ENCODE data around the gene FAM149A. TPM values are rescaled to one million over a fixed set of nuclear protein-coding genes. Genes with fewer than 3 reads are reported as not detected.

Gene FAM149A
- total RNA-seq, 1 donor from 2014 or later: 5.8 TPM

- intact Hi-C loops (cut with DNase I): no loop called here
Measured at GRCh38 chr4:186102931-186103330, 1.6 kb upstream of the FAM149A start.

GRCh38 chr4:186104890-186105646 lies 564 bp downstream of the FAM149A start:
- intact Hi-C loops (cut with DNase I): no loop called here
- DNase-seq (ENCODE audit: low spot score): no peak

More at GRCh38 chr4:186102931-186103330, 1.6 kb upstream of the FAM149A start:
- DNase-seq (ENCODE audit: low spot score): no peak

DNA sequence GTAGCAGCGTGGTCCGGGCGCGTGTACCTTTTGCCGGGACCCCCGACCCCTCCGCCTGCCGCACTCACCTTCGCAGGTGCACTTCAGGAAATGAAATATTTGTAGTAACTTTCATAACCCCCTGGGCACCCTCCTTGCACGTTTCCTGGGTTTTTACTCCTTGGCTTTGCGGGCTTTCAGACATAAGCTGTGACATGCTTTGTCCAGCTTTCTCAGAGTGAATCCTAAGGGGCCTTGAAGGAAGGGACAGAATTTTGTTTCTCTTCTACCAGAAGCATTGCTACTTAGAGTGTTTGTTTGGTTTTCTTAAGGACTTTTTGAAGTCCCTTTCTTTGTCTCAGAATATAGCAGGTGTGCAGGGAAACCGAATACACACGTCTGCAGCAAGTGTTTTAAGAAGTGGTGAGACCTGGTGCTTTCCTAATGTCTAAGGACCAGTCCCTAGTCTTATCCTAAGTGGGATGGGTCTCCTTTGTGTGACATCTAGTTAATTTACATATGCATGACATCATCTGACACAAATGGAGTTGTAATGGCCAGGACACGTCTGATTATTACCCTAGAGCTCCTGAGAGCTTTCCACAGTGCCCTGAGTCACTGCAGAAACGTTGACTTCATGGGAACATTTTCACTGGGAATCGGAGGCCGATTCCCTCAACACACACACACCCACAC lies 1.3 kb downstream of the FAM149A start:
- intact Hi-C loops (cut with DNase I): no loop called here
- no peak for DNase-seq (ENCODE audit: low spot score)

- intact Hi-C loops (cut with DNase I): no loop called here
- DNase-seq (ENCODE audit: low spot score): no peak
Measured at GRCh38 chr4:186107947-186108346, 3.4 kb downstream of the FAM149A start.

DNA sequence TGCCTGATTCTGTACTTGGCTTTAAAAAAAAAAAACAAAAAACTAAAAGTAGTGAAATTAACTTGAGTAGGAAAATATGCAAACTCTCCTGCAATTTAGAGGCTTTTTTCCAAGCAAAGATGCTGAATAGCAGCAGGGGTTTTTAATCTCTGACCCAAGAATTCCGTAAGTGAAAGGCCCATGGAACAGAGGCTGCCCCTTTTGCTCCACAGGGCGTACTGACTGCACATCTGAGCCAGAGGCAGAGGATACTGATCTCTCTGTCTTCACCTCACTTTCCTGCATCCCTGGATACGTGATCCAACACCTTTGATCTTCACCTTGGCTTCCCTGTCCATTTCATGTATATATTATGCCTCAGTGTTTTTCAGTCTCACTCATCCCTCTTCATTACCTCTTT lies 3.9 kb downstream of the FAM149A start:
- no peak for DNase-seq (ENCODE audit: low spot score)
- intact Hi-C loops (cut with DNase I): no loop called here

DNA sequence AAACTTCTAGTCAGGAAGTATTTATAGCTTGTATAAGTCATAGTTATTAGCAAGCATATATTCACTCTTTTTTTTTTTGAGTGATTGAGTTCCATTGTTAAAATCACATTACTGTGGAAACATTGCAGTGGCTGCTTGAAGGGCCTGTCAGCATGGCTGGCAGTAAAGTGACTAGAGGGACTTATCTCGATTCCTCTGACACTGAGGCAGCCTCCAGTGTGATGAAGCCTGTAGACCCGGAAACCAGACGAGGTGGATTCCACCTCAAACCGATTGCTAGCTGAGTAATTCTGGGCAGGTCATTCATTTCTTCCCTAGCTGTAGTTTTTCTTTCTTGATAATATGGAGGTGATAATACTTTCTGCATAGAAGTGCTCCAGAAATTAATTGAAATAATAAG lies 4.7 kb downstream of the FAM149A start:
- intact Hi-C loops (cut with DNase I): no loop called here
- DNase-seq (ENCODE audit: low spot score): no peak

DNA sequence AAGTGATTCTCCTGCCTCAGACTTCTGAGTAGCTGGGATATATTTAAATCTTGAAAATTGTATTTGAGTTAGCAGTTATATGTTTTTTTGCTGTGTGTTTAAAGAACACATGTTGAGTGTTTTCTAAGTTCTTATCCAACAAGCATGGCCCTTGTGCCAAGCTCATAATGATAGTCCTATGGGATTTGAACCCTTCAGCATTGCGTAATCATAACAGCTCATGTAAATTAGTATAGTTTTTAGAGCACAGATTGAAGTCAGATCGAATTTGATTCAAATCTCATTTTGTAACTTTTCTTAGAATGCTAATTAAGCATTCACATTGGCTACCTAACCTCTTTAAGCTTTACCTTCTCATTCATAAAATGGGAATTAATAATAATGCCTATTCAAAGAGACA lies 12.2 kb downstream of the FAM149A start:
- DNase-seq (ENCODE audit: low spot score): no peak
- intact Hi-C loops (cut with DNase I): no loop called here

DNA sequence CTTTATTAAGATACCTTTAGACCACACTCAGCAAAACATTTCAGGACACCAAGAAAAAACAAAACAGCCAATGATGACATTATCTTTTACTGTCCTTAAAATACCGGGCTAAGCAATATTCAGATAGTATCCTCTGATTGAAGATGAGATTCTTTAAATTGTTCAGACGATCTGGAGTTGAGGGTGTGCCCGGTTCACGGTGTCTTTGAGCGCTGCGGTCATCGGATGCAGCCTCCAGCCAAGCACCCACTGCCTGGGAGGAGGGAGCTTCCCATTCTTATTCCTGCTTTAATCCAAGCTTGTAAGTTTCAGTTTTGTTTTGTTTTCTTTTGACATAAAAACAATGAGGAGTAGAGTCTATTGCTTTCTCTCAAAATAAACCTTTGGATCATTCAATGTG lies 14.1 kb downstream of the FAM149A start:
- DNase-seq (ENCODE audit: low spot score): no peak
- intact Hi-C loops (cut with DNase I): no loop called here

DNA sequence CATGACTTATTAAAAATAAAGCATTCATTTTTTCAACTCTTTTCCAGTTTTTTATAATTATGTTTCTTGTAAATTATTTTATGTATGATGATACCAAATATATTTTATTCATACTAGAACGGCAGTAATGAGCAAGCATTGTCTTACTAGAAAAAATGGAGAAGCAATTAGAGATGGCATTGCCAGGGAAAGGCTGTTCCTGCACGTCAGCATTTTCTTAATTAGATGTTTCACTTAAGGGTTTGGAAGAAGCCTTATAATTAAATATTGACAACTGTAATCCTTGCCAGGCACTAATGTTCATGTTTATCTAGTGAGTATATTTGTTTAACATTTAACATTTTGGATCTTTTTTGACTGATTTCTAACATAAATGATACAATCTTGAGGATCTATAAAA lies 16.6 kb downstream of the FAM149A start:
- intact Hi-C loops (cut with DNase I): no loop called here
- DNase-seq (ENCODE audit: low spot score): no peak

GRCh38 chr4:186128842-186129241 lies 24.3 kb downstream of the FAM149A start:
- intact Hi-C loops (cut with DNase I): no loop called here
- DNase-seq (ENCODE audit: low spot score): no peak

DNA sequence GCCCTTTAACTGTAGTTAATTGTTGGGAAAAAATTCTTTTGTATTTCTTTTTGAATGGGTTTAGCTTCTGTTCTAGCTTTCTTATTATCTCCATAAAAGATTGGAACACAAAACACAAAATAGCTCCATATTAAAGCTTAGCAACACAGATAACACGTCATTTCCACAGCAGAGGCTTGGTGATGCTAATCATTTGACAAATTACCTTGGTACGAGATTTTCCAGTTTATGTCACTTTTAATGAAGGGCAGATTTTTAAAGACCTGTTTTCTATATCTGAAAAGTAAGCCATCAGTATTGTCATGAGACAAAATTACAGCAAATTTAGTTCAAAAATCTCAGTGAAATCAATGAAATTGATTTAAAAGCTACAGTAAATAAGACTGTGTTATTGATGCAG lies 27.4 kb downstream of the FAM149A start:
- intact Hi-C loops (cut with DNase I): no loop called here
- DNase-seq (ENCODE audit: low spot score): no peak

- intact Hi-C loops (cut with DNase I): no loop called here
- DNase-seq (ENCODE audit: low spot score): no peak
Measured at GRCh38 chr4:186132577-186133242, 28.2 kb downstream of the FAM149A start.

GRCh38 chr4:186134257-186134656 lies 29.8 kb downstream of the FAM149A start:
- intact Hi-C loops (cut with DNase I): no loop called here
- DNase-seq (ENCODE audit: low spot score): no peak

- intact Hi-C loops (cut with DNase I): loop anchor here (5.0 kb wide), 1 partner anchor 68 kb away; the partner anchor contains the start of gene TLR3
Measured at GRCh38 chr4:186134861-186135260, 30.4 kb downstream of the FAM149A start.

DNA sequence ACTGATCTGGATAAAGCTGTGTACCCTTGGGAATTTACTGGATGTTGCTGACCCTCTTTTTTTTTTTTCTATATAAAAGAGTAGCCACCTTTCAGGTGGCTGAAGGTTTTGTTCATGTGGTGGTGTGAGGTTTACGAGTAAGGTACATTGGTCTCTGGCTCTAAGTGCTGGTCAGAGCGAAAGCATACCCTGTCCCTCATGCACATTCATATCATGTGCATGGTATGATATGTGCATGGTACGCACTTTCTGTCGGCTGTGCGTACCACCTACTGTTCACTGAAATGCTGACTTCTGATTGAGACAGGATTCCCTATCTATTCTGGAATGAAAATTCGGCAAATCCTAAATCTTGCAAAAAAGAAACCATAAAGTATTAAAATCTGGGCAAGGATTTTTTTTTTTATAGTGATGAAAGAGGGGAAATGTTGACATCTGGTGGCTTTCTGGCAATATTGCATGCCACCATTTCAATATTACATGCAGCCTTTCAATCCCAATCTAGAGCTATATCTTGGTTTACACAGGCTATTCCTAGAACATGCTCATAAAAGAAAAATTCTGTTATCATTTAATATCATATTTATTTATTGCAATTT lies 32.8 kb downstream of the FAM149A start:
- intact Hi-C loops (cut with DNase I): loop anchor here (5.0 kb wide), 1 partner anchor 70 kb away; the partner anchor contains the start of gene TLR3
- DNase-seq (ENCODE audit: low spot score): no peak

More at GRCh38 chr4:186134861-186135260, 30.4 kb downstream of the FAM149A start:
- DNase-seq (ENCODE audit: low spot score): no peak

DNA sequence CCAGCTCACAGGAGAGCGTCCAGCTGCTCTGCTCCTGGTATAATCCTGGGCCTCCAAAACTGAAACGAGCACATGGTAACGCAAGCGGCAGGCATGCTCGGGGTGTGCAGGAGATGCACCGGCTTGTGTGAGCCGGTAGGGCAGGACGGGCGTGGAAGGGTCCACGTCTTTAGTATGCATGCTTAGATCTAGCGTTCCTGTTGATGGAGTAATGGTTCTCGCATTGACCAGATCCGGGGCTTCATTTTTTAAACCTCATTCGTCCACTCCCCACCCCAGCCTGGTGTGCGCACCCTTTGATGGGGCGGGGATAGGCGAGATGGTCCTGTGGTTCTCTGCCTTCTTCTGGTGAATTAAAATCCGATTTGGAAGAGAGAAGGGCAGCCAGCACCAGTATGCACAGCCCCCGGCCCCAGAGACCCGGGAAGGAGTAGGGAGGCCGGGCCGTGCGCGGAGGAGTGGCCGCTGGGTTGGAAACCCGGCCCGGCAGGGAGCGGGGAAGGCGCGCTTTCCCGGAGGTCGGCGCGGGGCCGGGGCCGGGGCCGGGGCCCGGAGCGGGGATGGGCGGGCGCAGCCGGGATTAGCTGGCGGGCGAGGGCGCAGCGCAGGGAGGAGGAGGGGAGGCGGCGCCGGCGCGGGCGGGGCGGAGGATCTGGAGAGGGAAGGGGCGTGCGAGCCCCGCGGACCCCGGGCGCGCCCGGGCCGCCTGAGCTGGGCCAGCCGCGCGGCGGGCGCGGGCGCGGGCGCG lies 39.9 kb downstream of the FAM149A start:
- intact Hi-C loops (cut with DNase I): loop anchor here (2.0 kb wide), 1 partner anchor 46 kb away; the partner anchor contains the start of gene CYP4V2
- no peak for DNase-seq (ENCODE audit: low spot score)

DNA sequence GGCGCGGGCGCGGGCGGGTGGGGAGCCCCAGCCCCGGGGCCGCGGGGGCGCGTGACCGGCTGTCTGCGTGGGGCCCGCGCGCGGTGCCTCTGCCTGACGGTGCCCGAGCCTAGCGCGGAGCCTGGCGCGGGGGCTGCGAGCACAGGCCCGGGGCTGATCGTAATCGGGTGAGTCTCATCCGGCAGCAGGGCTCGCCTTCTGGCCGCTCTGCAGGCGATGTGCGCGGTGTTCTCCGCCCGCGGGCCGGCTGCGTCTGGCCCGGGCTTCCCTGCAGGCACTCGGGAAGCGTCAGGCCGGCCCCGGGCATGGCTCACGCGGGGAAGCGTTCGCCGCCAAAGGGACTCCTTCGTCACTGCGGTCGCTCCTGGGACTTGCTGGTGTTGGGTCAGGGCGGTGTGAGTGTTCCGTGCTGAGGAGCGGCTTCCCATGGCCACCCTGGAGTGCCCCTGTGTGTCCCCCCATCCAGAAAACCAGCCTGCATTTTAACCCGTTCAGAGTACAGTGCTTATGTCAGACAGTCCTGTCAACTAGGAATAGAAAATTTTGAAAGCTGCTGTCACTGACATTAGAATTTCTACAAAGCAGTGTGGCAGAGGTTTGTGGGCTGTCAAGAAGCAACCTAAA lies 40.6 kb downstream of the FAM149A start:
- intact Hi-C loops (cut with DNase I): loop anchor here (2.0 kb wide), 1 partner anchor 46 kb away; the partner anchor contains the start of gene CYP4V2
- DNase-seq (ENCODE audit: low spot score): no peak

DNA sequence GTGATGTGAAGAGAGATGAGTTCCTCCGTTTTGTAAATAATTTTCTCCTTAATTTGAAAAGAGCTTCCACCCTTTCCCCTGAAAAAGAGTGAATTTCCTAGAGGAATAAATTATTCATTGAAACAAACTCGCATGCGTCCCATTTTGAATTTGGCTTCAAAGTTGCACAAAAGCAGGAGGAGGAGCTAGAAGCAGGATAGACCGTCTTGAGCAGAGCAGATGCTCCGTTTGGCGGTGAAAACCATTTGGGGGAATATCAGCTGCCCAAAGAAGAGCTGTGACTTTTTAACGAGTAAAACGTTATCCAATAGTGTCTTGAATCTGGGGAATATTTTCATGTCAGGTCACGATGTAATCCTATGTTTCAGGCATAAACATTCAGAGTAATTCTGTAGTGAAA lies 42.0 kb downstream of the FAM149A start:
- intact Hi-C loops (cut with DNase I): no loop called here
- no peak for DNase-seq (ENCODE audit: low spot score)

Data from cardiac septum (tissue), 1 donor.